Lung microvascular endothelial cell (primary cell): Measurements from ENCODE around the gene CUX1. TPM values are rescaled to one million over a fixed set of nuclear protein-coding genes. Genes with fewer than 3 reads are reported as not detected.
A peak's percentile ranks its signal among the peaks of the same experiment; 100 is the strongest.
"Not testable (repeated sequence)": the region's sequence is repeated elsewhere in the genome, so short reads cannot be mapped to it uniquely, and the experiment has no call there.

Source experiments
- DNase-seq, 2 donors: peaks; one replicate each; pipeline versions ENCODE4 v3.0.0 to v3.0.0-alpha.2; 2010; ENCODE audit warnings: low read depth in 2 of 2
- total RNA-seq: library from RNA; depleted of rRNA; stranded (reverse); fragments of >200 nt; gene quantifications from 2 replicates; pipeline ENCODE4 v1.2.1, GENCODE V29; 2014

Gene CUX1
- total RNA-seq, 1 donor from 2014 or later = 22.8 TPM

GRCh38 chr7:102300643-102301221 lies 483.3 kb downstream of the CUX1 start:
- peak in 1 of 2 donors; percentile 78 for DNase-seq

DNA sequence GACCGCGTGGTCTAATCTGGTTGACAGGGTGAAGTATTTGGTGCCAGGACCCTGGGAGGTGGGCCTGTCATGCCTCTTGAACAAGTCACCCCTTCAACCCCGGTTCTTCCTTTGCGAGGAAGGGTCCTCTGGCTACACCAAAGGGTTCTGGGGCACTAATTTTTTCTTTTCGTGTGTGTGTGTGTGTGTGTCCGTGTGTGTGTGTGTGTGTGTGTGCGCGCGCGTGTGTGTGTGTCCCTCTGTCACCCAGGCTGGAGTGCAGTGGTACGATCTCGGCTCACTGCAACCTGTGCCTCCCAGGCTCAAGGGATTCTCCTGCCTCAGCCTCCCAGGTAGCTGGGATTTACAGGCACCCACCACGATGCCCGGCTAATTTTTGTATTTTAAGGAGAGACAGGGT lies 483.9 kb downstream of the CUX1 start:
- DNase-seq = not testable (repeated sequence)

DNA sequence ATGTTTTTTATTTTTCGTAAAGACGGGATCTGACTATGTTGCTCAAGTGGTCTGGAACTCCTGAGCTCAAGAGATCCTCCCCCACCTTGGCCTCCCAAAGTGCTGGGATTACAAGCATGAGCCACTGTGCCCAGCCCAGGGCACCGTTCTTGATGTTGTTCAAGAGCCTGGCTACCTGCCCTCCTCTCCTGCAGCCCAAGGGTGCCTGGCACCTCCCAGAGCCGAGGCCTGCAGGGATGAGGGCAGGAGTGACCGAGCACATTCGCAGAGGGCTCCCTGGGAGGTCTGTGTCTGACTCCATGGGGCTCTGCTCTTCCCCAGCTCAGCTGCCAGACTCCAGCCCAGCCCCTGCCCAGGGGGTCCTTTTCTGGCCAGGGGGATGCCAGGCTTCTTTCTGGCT lies 484.6 kb downstream of the CUX1 start:
- no peak for DNase-seq

GRCh38 chr7:102303669-102304422 lies 486.4 kb downstream of the CUX1 start:
- DNase-seq = no peak

DNA sequence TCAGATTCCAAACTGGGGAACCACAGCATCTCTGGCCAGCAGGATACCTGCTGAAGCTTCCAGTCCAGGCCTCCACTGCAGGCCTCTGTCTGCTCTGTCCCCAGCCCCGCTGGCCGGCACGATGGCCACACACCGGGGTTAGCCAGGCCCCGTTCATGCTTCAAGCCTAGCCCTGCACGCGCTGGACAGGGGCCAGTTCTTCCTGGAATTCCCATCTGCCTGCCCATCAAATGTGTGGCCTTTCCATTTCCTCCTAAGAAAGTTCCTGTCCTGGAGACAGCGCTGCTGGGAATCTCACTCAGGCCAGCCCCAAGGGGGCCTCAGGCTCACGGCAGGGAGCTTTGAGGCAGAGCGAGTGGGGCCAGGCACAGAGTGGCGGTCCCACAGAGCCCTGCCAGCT lies 487.2 kb downstream of the CUX1 start:
- peak in 1 of 2 donors; percentile 28 for DNase-seq

DNA sequence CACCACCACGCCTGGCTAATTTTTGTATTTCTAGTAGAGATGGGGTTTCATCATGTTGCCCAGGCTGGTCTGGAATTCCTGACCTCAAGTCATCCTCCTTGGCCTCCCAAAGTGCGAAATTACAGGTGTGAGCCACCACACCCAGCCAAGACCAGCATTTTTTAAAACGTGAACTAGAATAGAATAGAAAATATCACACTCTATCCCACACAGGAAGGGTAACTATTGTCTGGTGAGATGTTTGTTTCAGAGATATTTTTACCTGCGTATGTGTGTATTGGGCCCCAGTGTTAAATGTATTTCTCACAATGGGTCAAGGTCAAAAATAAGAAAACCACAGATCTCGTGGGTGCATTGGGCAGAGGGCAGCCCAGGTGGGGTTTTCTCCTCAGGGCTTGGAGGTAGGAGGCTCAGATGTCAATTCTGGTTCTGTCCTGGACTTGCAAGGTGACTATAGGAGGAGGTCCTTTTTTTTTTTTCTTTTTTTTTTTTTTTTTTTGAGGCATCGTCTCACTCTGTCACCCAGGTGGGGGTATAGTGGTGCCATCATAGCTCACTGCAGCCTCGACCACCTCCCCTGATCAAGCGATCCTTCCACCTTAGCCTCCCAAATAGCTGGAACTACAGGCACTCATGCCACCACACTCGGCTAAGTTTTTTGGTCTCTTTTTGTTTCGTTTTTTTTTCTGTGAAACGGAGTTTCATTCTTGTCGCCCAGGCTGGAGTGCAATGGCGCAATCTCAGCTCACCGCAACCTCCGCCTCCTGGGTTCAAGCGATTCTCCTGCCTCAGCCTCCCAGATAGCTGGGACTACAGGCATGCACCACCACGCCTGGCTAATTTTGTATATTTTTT lies 488.2 kb downstream of the CUX1 start:
- DNase-seq = no peak

- peak in 1 of 2 donors; percentile 75 for DNase-seq
Observed at GRCh38 chr7:102306916-102307677, 489.7 kb downstream of the CUX1 start.

DNA sequence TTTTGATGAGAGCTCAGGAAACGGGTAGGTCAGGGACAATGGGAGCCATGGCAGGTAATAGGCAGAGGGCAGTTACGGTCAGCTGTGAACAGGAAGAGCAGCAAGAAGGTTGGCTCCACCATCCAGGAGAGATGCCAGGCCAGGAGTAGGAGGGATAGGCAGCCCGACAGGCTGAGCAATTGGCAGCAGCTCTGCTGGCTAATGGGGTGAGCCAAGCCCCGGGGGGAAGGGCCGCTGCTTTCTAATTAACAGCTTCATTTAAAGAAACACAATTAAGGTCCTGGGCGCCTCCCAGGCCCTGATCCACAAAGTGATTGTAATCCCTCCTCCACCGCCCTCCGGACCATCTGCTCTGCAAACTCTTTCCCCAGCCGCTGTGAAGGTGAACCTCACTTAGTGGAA lies 493.0 kb downstream of the CUX1 start:
- DNase-seq = no peak

DNA sequence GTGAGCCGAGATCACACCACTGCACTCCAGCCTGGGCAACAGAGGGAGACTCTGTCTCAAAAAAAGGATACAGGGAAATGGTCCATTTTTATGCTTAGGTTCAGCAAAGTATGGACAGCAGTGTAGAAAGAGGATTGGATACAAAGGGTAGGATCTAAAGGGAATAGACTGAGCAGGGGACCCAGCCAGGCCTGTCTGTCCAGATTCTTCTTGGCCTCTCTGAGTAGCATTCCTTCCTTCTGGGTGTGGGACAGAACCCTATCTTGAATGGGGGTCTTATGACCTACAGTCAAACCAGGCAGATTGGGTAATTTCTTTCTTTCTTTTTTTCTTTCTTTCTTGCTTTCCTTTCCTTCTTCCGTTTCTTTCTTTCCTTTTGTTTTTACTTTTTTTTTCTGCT lies 494.9 kb downstream of the CUX1 start:
- DNase-seq = no peak

- DNase-seq = no peak
Observed at GRCh38 chr7:102313997-102314780, 496.8 kb downstream of the CUX1 start.

GRCh38 chr7:102317231-102318059 lies 500.0 kb downstream of the CUX1 start:
- DNase-seq = no peak

- peak in 1 of 2 donors; percentile 64 for DNase-seq
Observed at GRCh38 chr7:102318482-102318971, 501.1 kb downstream of the CUX1 start.

- DNase-seq = no peak
Observed at GRCh38 chr7:102319671-102320070, 502.2 kb downstream of the CUX1 start.

GRCh38 chr7:102320181-102320580 lies 502.8 kb downstream of the CUX1 start:
- DNase-seq = no peak

GRCh38 chr7:102320601-102321350 lies 503.4 kb downstream of the CUX1 start:
- no peak for DNase-seq

DNA sequence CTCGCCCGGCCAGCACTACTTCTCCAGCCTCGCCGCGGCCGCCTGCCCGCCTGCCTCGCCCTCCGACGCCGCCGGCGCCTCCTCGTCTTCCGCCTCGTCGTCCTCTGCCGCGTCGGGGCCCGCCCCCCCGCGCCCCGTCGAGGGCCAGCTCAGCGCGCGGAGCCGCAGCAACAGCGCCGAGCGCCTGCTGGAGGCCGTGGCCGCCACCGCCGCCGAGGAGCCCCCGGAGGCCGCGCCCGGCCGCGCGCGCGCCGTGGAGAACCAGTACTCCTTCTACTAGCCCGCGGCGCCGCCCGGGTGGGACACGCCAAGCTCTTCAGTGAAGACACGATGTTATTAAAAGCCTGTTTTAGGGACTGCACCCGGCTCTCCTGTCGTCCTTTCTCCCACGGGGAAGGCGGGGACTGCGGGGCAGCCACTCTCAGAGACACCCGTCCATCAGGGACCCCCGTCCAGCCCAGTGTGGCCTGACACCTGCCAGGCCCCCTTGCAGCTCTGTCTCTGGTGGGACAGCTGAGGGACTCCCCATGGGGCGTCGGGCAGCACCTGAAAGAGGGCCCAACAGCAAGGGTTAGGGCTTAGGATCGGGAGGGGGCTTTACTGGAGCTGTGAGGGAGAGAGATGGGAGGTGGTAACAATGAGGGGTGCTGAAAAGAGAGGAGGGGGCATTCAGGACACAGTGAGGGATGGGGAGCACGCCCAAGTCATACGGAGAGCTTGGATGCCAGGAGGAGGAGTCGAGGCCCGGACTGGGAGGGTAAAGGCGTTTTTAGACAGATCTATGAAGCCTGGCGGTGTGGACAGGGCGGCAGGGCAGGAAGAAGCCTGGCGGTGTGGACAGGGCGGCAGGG lies 504.1 kb downstream of the CUX1 start:
- peak in 1 of 2 donors; percentile 38 for DNase-seq

GRCh38 chr7:102322202-102322715 lies 504.8 kb downstream of the CUX1 start:
- no peak for DNase-seq

GRCh38 chr7:102323914-102324195 lies 506.4 kb downstream of the CUX1 start:
- no peak for DNase-seq
